Measurements from ENCODE around the gene JAK1.

DNA sequence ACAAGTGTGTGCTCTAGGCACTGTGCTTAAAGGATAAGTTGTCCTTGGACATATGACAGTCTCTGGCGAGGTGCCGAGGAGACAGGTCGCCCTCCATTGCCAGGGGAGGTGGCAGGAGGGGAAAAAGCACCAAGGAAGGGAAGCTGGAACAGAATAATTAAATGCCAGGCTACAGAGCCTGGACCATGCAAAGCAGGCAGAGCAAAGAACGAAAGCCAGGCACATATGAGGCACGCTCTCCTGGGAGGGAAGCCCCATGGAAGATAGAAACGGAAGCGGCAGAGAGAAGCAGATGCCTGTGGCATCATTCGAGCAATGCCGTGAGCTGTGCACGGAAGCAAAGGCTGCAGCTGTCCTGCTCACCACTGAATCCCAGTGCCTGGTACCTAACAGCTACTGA, 91.2 kb downstream of the JAK1 start:
- TF ChIP-seq CTCF (IDR thresholded peaks at IDR 0.05 in 4 of 5, conservative IDR thresholded peaks at IDR 0.05 in 1 of 5), result no peak
- no peak for TF ChIP-seq POLR2A (IDR thresholded peaks at IDR 0.05)

Data from gastrocnemius medialis (tissue), 4 donors.